Measurements from ENCODE around the gene TOB2. TPM values are rescaled to one million over a fixed set of nuclear protein-coding genes. Genes with fewer than 3 reads are reported as not detected.
A peak's percentile ranks its signal among the peaks of the same experiment; 100 is the strongest.
"Not testable (repeated sequence)": the region's sequence is repeated elsewhere in the genome, so short reads cannot be mapped to it uniquely, and the experiment has no call there.

Gene TOB2
- total and polyA plus RNA-seq, 4 donors, result 9.8 to 17.1 (median 12.3) TPM

- Histone ChIP-seq H3K36me3 (ENCODE audit: control insufficient read depth in 4 of 4, insufficient read depth in 3 of 4, low read depth in 1 of 4, low read length in 3 of 4) (peaks cover 17 to 31% (median 21%) of the 10 kb centered on the region in 4 donors), H3K4me1 (ENCODE audit: control insufficient read depth in 4 of 4, insufficient read depth in 4 of 4, low read length in 3 of 4) (peaks cover 9 to 46% (median 25%) of the 10 kb centered on the region in 4 donors)
- H3K27me3 ChIP-seq (ENCODE audit: control insufficient read depth in 4 of 4, insufficient read depth in 4 of 4, low read length in 3 of 4); H3K4me3 ChIP-seq (ENCODE audit: low read depth in 1 of 3, low read length in 3 of 3); DNase-seq (ENCODE audit: low spot score); H3K27ac ChIP-seq (ENCODE audit: low read depth in 1 of 2, low read length in 2 of 2); H3K9ac ChIP-seq (ENCODE audit: low read depth in 1 of 2, low read length in 2 of 2); H3K9me3 ChIP-seq (ENCODE audit: control insufficient read depth in 4 of 4, low read length in 3 of 4): not testable (repeated sequence)
- TF ChIP-seq RAD21 (IDR thresholded peaks at IDR 0.05) (peak in 1 of 2 donors; percentile 29), RXRA (IDR thresholded peaks at IDR 0.05) (peak in 1 of 2 donors; percentile 16)
- 74% methylated on average over 5 of the region's 5 CpGs for WGBS
Observed at GRCh38 chr22:41434361-41435003, 12.1 kb downstream of the TOB2 start.

DNA sequence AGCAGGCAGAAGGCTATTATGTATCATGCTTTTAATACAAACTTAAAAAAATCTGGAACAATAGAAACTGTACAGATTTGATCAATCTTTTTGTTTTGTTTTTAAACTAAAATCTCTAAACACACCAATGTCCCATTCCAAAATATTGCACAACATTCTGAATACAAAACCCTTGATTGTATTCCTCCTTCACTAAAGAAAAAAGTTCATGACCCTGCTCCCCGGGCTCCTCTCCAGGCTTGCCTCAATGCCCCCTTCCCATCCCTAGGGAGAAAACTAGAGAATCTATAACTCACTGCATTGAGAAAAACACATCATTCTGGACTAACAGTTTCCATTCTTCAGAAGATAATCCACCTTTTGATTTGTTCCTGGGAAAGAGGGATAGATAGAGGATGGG lies 13.1 kb downstream of the TOB2 start:
- Histone ChIP-seq H3K36me3 (ENCODE audit: control insufficient read depth in 4 of 4, insufficient read depth in 3 of 4, low read depth in 1 of 4, low read length in 3 of 4) (peaks cover 17 to 29% (median 21%) of the 10 kb centered on the region in 4 donors), H3K4me1 (ENCODE audit: control insufficient read depth in 4 of 4, insufficient read depth in 4 of 4, low read length in 3 of 4) (peaks cover 7 to 39% (median 21%) of the 10 kb centered on the region in 4 donors)
- 41% methylated on average over 1 of the region's 1 CpG for WGBS
- H3K4me3 ChIP-seq (ENCODE audit: low read depth in 1 of 3, low read length in 3 of 3); DNase-seq (ENCODE audit: low spot score); H3K27me3 ChIP-seq (ENCODE audit: control insufficient read depth in 4 of 4, insufficient read depth in 4 of 4, low read length in 3 of 4); H3K27ac ChIP-seq (ENCODE audit: low read depth in 1 of 2, low read length in 2 of 2); H3K9me3 ChIP-seq (ENCODE audit: control insufficient read depth in 4 of 4, low read length in 3 of 4); H3K9ac ChIP-seq (ENCODE audit: low read depth in 1 of 2, low read length in 2 of 2): not testable (repeated sequence)
- TF ChIP-seq RXRA (IDR thresholded peaks at IDR 0.05), result peak; percentile 10 to 22

GRCh38 chr22:41431656-41432055 lies 14.9 kb downstream of the TOB2 start:
- TF ChIP-seq HNF4G (IDR thresholded peaks at IDR 0.05), result no peak
- Histone ChIP-seq H3K27me3 (ENCODE audit: control insufficient read depth in 4 of 4, insufficient read depth in 4 of 4, low read length in 3 of 4) (no peaks in the 10 kb centered on the region), H3K9me3 (ENCODE audit: control insufficient read depth in 4 of 4, low read length in 3 of 4) (no peaks in the 10 kb centered on the region), H3K27ac (ENCODE audit: low read depth in 1 of 2, low read length in 2 of 2) (no peak overlapping the region), H3K9ac (ENCODE audit: low read depth in 1 of 2, low read length in 2 of 2) (no peak overlapping the region), H3K36me3 (ENCODE audit: control insufficient read depth in 4 of 4, insufficient read depth in 3 of 4, low read depth in 1 of 4, low read length in 3 of 4) (peaks cover 14 to 24% (median 15%) of the 10 kb centered on the region in 4 donors), H3K4me3 (ENCODE audit: low read depth in 1 of 3, low read length in 3 of 3) (no peak overlapping the region), H3K4me1 (ENCODE audit: control insufficient read depth in 4 of 4, insufficient read depth in 4 of 4, low read length in 3 of 4) (peaks cover 7 to 27% (median 19%) of the 10 kb centered on the region in 4 donors)
- no peak for DNase-seq (ENCODE audit: low spot score)
- 92% methylated on average over 6 of the region's 6 CpGs for WGBS

DNA sequence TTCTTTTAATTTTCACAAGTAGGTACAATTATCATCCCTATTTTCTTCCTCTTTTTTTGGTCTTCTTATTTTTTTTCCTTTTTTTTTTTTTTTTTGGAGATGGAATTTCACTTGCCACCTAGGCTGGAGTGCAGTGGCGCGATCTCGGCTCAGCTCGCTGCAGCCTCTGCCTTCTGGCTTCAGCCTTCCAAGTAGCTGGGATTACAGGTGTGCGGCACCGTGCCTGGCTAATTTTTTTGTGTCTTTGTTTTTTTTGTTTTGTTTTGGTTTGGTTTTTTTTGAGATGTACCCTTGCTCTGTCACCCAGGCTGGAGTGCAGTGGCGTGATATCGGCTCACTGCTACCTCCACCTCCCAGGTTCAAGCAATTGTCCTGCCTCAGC lies 16.7 kb downstream of the TOB2 start:
- DNase-seq (ENCODE audit: low spot score), result no peak
- H3K9ac ChIP-seq (ENCODE audit: low read depth in 1 of 2, low read length in 2 of 2), result no peak overlapping the region
- TF ChIP-seq ZBTB33 (IDR thresholded peaks at IDR 0.05) (no peak), HNF4G (IDR thresholded peaks at IDR 0.05) (no peak), FOXA2 (IDR thresholded peaks at IDR 0.05) (no peak), RAD21 (IDR thresholded peaks at IDR 0.05) (no peak), REST (IDR thresholded peaks at IDR 0.05) (no peak), SP1 (IDR thresholded peaks at IDR 0.05) (no peak), HNF4A (conservative IDR thresholded peaks at IDR 0.05) (no peak), YY1 (IDR thresholded peaks at IDR 0.05) (no peak), TAF1 (conservative IDR thresholded peaks at IDR 0.05) (no peak), EGR1 (IDR thresholded peaks at IDR 0.05; ENCODE audit: low read depth in 2 of 2) (no peak), GABPA (IDR thresholded peaks at IDR 0.05 in 1 of 2, conservative IDR thresholded peaks at IDR 0.05 in 1 of 2) (no peak)

More for the DNA sequence above, 16.7 kb downstream of the TOB2 start:
- Histone ChIP-seq H3K9me3 (ENCODE audit: control insufficient read depth in 4 of 4, low read length in 3 of 4) (no peaks in the 10 kb centered on the region), H3K4me1 (ENCODE audit: control insufficient read depth in 4 of 4, insufficient read depth in 4 of 4, low read length in 3 of 4) (peaks cover under 1 to 10% (median 4%) of the 10 kb centered on the region in 4 donors), H3K27me3 (ENCODE audit: control insufficient read depth in 4 of 4, insufficient read depth in 4 of 4, low read length in 3 of 4) (no peaks in the 10 kb centered on the region), H3K36me3 (ENCODE audit: control insufficient read depth in 4 of 4, insufficient read depth in 3 of 4, low read depth in 1 of 4, low read length in 3 of 4) (peaks cover 0 to 12% (median 3%) of the 10 kb centered on the region in 4 donors), H3K27ac (ENCODE audit: low read depth in 1 of 2, low read length in 2 of 2) (no peak overlapping the region), H3K4me3 (ENCODE audit: low read depth in 1 of 3, low read length in 3 of 3) (no peak overlapping the region)
- WGBS, result 97% methylated on average over 8 of the region's 8 CpGs

Measured in liver (tissue), 9 donors.